GM13977 (cell line): ENCODE results near the gene HAUS1.

Source experiments
- DNase-seq: peaks from one replicate; pipeline ENCODE4 v3.0.0; 2012; ENCODE audit warnings: low spot score
- in situ Hi-C: fragments of 300-500 bp; cut with MboI; formaldehyde crosslinking; loops from one replicate; pipeline ENCODE4 v1.12.0; 2022; ENCODE audit warnings: low sequenced_read_pairs, low pct_unique_long_range_greater_than_20kb, mixed read lengths, inconsistent platforms; ENCODE audit not compliant: unreplicated experiment
- TF ChIP-seq, protein P1 (sequence below): IDR thresholded peaks from 2 replicates; pipeline ENCODE4 v1.5.1; 2012; ENCODE audit warnings: mild to moderate bottlenecking, control low read depth; ENCODE audit not compliant: insufficient read depth; ENCODE audit errors: extremely low read depth, missing control alignments

Gene HAUS1

DNA sequence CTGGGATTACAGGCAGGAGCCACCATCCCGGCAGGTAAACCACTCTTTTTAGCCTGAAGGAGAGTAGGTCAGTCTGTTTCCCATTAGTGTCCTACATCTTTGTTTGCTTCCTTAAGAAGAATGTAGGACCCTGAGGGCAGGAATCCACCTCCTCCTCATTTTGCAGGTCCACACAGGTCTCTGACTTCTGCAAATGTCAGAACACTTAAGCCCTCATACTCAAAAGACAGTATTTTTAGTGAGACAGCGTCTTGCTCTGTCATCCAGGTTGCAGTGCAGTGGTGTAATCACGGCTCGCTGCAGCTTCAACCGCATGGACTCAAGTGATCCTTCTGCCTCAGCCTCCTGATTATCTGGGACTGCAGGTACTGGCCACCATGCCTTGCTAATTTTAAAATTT, 41.4 kb upstream of the HAUS1 start:
- in situ Hi-C loops, result no loop called here
- TF ChIP-seq, protein P1, sequence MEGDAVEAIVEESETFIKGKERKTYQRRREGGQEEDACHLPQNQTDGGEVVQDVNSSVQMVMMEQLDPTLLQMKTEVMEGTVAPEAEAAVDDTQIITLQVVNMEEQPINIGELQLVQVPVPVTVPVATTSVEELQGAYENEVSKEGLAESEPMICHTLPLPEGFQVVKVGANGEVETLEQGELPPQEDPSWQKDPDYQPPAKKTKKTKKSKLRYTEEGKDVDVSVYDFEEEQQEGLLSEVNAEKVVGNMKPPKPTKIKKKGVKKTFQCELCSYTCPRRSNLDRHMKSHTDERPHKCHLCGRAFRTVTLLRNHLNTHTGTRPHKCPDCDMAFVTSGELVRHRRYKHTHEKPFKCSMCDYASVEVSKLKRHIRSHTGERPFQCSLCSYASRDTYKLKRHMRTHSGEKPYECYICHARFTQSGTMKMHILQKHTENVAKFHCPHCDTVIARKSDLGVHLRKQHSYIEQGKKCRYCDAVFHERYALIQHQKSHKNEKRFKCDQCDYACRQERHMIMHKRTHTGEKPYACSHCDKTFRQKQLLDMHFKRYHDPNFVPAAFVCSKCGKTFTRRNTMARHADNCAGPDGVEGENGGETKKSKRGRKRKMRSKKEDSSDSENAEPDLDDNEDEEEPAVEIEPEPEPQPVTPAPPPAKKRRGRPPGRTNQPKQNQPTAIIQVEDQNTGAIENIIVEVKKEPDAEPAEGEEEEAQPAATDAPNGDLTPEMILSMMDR, result no peak
- no peak for DNase-seq

GRCh38 chr18:46067438-46068007, 36.7 kb upstream of the HAUS1 start:
- in situ Hi-C loops, result no loop called here
- TF ChIP-seq, protein P1, result no peak
- no peak for DNase-seq

- DNase-seq, result no peak
- in situ Hi-C loops, result no loop called here
- TF ChIP-seq, protein P1, result no peak
Measured at GRCh38 chr18:46068763-46069162, 35.4 kb upstream of the HAUS1 start.

DNA sequence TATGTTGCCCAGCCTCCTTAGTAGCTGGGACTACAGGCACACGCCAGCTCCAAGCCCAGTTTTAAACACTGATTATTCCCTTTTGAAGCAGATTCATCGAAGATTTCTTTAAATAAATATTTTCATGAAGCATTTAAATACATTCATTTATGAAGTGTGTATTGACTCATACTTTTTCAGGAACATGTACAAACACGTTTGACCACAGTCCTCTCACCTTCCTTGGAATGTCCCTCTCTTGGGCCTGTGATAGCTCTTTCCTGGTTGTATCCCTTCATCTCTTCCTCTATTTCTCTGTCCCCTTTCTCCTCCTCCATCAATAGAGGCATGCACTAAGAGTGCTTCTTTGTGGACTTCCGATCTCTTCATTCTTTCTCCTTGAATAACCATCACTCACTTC, 34.7 kb upstream of the HAUS1 start:
- TF ChIP-seq, protein P1, result no peak
- in situ Hi-C loops, result no loop called here
- no peak for DNase-seq

DNA sequence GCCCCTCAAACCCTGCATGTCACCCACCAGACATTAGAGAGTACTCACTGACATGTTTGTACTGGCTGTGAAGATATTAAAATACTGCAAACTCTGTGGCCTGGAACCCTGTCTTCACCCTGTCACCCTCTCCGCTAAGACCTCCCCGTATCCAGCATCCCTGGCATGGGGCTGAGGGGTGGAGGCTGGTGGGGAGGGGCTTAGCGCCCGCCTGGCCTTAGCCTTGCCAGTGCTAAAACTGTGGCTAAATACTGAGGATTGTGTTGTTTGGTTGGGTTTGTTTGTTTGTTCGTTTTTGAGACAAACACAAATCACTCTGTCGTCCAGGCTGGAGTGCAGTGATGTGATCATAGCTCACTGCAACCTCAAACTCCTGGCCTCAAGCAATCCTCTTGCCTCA, 34.0 kb upstream of the HAUS1 start:
- in situ Hi-C loops, result no loop called here
- DNase-seq, result no peak
- TF ChIP-seq, protein P1, result no peak

DNA sequence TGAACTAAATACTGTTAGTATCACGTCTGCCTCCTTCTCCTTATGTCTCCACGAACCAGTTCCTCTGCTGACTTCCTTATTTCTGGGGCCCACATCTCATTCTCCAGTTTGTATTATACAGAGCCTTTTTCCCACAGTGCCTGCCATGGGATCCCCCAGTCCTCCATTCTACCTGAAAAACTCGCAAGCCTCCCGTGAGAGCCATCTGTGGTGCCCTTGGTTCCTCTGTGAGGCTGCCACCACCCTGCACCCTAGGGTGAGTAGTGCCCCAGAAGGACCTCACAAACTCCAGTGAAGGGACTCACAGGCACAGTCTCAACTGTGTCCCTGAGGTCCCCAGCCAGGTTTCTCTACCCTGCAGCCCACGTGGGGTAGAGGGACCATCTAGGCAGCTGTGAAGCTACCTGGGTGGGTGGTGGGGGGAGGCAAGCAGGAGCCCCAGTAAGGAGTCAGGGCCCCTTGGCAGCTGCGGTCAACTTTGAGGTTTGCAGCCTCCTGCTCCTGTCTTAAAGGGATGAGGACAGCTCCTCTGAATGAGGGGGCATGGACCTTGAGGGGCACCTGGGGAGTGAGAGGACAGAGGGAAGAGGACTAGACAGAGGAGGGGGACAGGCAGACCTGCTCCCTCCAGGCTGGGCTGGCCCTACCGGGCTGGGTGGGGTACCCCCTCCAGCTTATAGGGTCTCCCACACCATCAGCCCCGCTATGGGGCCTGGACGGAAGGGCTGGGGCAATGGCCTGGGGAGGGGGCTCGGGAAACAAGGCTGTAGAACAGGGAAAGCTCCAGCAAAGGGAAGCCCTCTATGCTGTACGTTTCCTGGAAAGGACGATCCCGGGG, 33.2 kb upstream of the HAUS1 start:
- TF ChIP-seq, protein P1, result no peak
- no peak for DNase-seq
- in situ Hi-C loops, result no loop called here
